ENCODE measurements around the gene ARAP2.

The ARAP2 gene

DNA sequence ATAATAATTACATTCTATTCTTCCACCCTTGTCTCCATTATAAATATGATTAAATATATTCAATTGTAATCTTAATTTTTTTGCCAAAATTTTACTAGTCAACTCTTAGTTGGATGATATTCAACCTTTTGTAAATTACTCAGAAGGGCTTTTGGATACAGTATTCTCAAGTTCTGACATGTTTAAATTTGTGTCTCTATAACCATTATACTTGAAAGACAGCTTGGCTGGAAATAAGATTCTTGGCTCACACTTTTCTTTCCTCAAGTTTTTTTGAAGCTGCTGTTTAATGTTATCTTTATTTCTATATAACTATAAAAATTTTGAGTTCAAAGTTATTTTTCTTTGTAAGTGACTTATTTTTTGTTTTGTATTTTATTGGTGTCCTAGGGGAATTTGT, 214.4 kb downstream of the ARAP2 start:
- Histone ChIP-seq H3K9me2 (replicated peaks; ENCODE audit: control insufficient read depth, low read length) (no peaks in the 10 kb centered on the region), H3K4me3 (ENCODE audit: low read length) (no peak overlapping the region), H3K4me1 (ENCODE audit: control insufficient read depth, low read length) (no peaks in the 10 kb centered on the region), H3K27ac (ENCODE audit: low read depth, low read length) (no peak overlapping the region), H3K36me3 (ENCODE audit: control insufficient read depth, low read length) (no peaks in the 10 kb centered on the region), H3K4me2 (ENCODE audit: low read length) (no peak overlapping the region), H3F3A (ENCODE audit: control insufficient read depth, insufficient read depth) (no peaks in the 10 kb centered on the region), H4K20me1 (ENCODE audit: control insufficient read depth, insufficient read depth, low read depth, low read length) (no peaks in the 10 kb centered on the region), H3K27me3 (ENCODE audit: control insufficient read depth, low read length) (no peaks in the 10 kb centered on the region), H3K79me2 (ENCODE audit: control insufficient read depth, low read length) (no peaks in the 10 kb centered on the region), H3K9me3 (ENCODE audit: control insufficient read depth, insufficient read depth, low read length) (no peaks in the 10 kb centered on the region)
- no peak for TF ChIP-seq CTCF (IDR thresholded peaks at IDR 0.05; ENCODE audit: low read depth, low read length, poor library complexity, severe bottlenecking)
- TF ChIP-seq EZH2phosphoT487 (IDR thresholded peaks at IDR 0.05; ENCODE audit: borderline replicate concordance, low read length) = no peak

DNA sequence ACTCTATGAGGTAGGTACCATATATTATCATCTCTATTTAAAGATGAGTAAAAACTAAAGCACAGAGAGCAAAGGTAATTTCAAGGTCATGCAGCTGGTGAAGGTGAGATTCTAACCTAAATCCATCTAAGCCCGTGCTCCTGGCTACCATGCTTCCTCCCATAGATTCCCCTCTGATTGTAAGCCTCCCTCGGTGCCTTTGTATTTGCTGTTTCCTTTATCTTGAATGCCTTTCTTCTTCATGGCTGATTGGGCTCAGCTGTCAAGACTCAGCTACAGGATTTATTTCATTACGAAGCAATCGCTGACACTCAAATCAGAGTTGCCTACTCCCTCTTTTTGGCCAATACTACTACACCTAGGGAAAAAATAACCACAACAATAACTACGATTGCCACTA, 217.1 kb downstream of the ARAP2 start:
- no peaks in the 10 kb centered on the region for H3K9me2 ChIP-seq (replicated peaks; ENCODE audit: control insufficient read depth, low read length)
- no peak overlapping the region for H3K4me3 ChIP-seq (ENCODE audit: low read length)
- H3F3A ChIP-seq (ENCODE audit: control insufficient read depth, insufficient read depth) = no peaks in the 10 kb centered on the region
- TF ChIP-seq CTCF (IDR thresholded peaks at IDR 0.05; ENCODE audit: low read depth, low read length, poor library complexity, severe bottlenecking) (no peak), EZH2phosphoT487 (IDR thresholded peaks at IDR 0.05; ENCODE audit: borderline replicate concordance, low read length) (no peak)
- no peak overlapping the region for H3K27ac ChIP-seq (ENCODE audit: low read depth, low read length)
- H3K36me3 ChIP-seq (ENCODE audit: control insufficient read depth, low read length) = no peaks in the 10 kb centered on the region
- no peaks in the 10 kb centered on the region for H3K9me3 ChIP-seq (ENCODE audit: control insufficient read depth, insufficient read depth, low read length)
- H3K4me1 ChIP-seq (ENCODE audit: control insufficient read depth, low read length) = no peaks in the 10 kb centered on the region
- no peak overlapping the region for H3K4me2 ChIP-seq (ENCODE audit: low read length)
- H3K79me2 ChIP-seq (ENCODE audit: control insufficient read depth, low read length) = no peaks in the 10 kb centered on the region
- no peaks in the 10 kb centered on the region for H4K20me1 ChIP-seq (ENCODE audit: control insufficient read depth, insufficient read depth, low read depth, low read length)
- H3K27me3 ChIP-seq (ENCODE audit: control insufficient read depth, low read length) = no peaks in the 10 kb centered on the region

GRCh38 chr4:36026348-36026880, 217.9 kb downstream of the ARAP2 start:
- no peaks in the 10 kb centered on the region for H3F3A ChIP-seq (ENCODE audit: control insufficient read depth, insufficient read depth)
- no peaks in the 10 kb centered on the region for H3K27me3 ChIP-seq (ENCODE audit: control insufficient read depth, low read length)
- no peak for TF ChIP-seq CTCF (IDR thresholded peaks at IDR 0.05; ENCODE audit: low read depth, low read length, poor library complexity, severe bottlenecking)
- TF ChIP-seq EZH2phosphoT487 (IDR thresholded peaks at IDR 0.05; ENCODE audit: borderline replicate concordance, low read length) = no peak
- no peaks in the 10 kb centered on the region for H3K36me3 ChIP-seq (ENCODE audit: control insufficient read depth, low read length)
- H3K4me2 ChIP-seq (ENCODE audit: low read length) = no peak overlapping the region
- H3K4me1 ChIP-seq (ENCODE audit: control insufficient read depth, low read length) = no peaks in the 10 kb centered on the region
- H3K9me3 ChIP-seq (ENCODE audit: control insufficient read depth, insufficient read depth, low read length) = no peaks in the 10 kb centered on the region
- no peaks in the 10 kb centered on the region for H3K79me2 ChIP-seq (ENCODE audit: control insufficient read depth, low read length)
- H3K9me2 ChIP-seq (replicated peaks; ENCODE audit: control insufficient read depth, low read length) = no peaks in the 10 kb centered on the region
- H3K4me3 ChIP-seq (ENCODE audit: low read length) = no peak overlapping the region
- no peak overlapping the region for H3K27ac ChIP-seq (ENCODE audit: low read depth, low read length)
- H4K20me1 ChIP-seq (ENCODE audit: control insufficient read depth, insufficient read depth, low read depth, low read length) = no peaks in the 10 kb centered on the region
